ENCODE data around the gene AKR7A3.

The AKR7A3 gene

GRCh38 chr1:19327301-19327700 lies 38.7 kb upstream of the AKR7A3 start:
- H4K91ac ChIP-seq (ENCODE audit: low read length): no peak overlapping the region
- H2AK5ac ChIP-seq (ENCODE audit: low read length, severe bottlenecking): no peak overlapping the region
- H3K9me3 ChIP-seq (ENCODE audit: control insufficient read depth, low read length): no peaks in the 10 kb centered on the region
- no peak for DNase-seq
- H3K23ac ChIP-seq (ENCODE audit: low read length in 2 of 2): no peak overlapping the region
- no peaks in the 10 kb centered on the region for H3K4me1 ChIP-seq (ENCODE audit: control insufficient read depth, insufficient read depth, low read depth, low read length)
- H2BK12ac ChIP-seq (ENCODE audit: low read length in 2 of 2): no peak overlapping the region
- no peak overlapping the region for H2BK120ac ChIP-seq (ENCODE audit: low read depth, low read length)
- no peak overlapping the region for H3K18ac ChIP-seq (ENCODE audit: low read depth in 1 of 2, low read length in 2 of 2)
- no peak overlapping the region for H3K27ac ChIP-seq (ENCODE audit: low read length, poor library complexity, severe bottlenecking)
- H3K4me2 ChIP-seq (ENCODE audit: low read length, poor library complexity, severe bottlenecking): no peak overlapping the region
- H3K36me3 ChIP-seq (ENCODE audit: control insufficient read depth in 1 of 2, insufficient read depth in 2 of 2, low read depth in 1 of 2, low read length in 2 of 2): peaks cover 75 to 83% of the 10 kb centered on the region in 2 experiments
- 96% methylated on average over 16 of the region's 16 CpGs for WGBS
- H3K9ac ChIP-seq (ENCODE audit: low read length): no peak overlapping the region
- H3K79me1 ChIP-seq (replicated peaks; ENCODE audit: low read length, poor library complexity, severe bottlenecking): peaks cover 20% of the 10 kb centered on the region
- H3K14ac ChIP-seq (ENCODE audit: low read length in 2 of 2): no peak overlapping the region
- no peak overlapping the region for H3K4ac ChIP-seq (ENCODE audit: low read depth in 1 of 2, low read length in 2 of 2)
- H3K27me3 ChIP-seq (ENCODE audit: control insufficient read depth in 1 of 2, insufficient read depth in 1 of 2, low read length in 2 of 2): no peaks in the 10 kb centered on the region
- H2BK5ac ChIP-seq (ENCODE audit: low read depth, low read length, poor library complexity, severe bottlenecking): no peak overlapping the region
- no peak overlapping the region for H3K4me3 ChIP-seq (ENCODE audit: insufficient read depth in 1 of 2, low read depth in 1 of 2, low read length in 2 of 2)
- no peak overlapping the region for H2BK15ac ChIP-seq (ENCODE audit: low read depth, poor library complexity, severe bottlenecking)
- no peak overlapping the region for H4K8ac ChIP-seq (ENCODE audit: low read length)
- H2AFZ ChIP-seq (ENCODE audit: low read depth, low read length): no peak overlapping the region

GRCh38 chr1:19326748-19327065 lies 38.1 kb upstream of the AKR7A3 start:
- WGBS: 91% methylated on average over 6 of the region's 6 CpGs
- no peak overlapping the region for H3K9ac ChIP-seq (ENCODE audit: low read length)
- H3K4me2 ChIP-seq (ENCODE audit: low read length, poor library complexity, severe bottlenecking): no peak overlapping the region
- no peak overlapping the region for H3K14ac ChIP-seq (ENCODE audit: low read length in 2 of 2)
- no peaks in the 10 kb centered on the region for H3K27me3 ChIP-seq (ENCODE audit: control insufficient read depth in 1 of 2, insufficient read depth in 1 of 2, low read length in 2 of 2)
- no peak overlapping the region for H2BK5ac ChIP-seq (ENCODE audit: low read depth, low read length, poor library complexity, severe bottlenecking)
- peaks cover 80 to 85% of the 10 kb centered on the region in 2 experiments for H3K36me3 ChIP-seq (ENCODE audit: control insufficient read depth in 1 of 2, insufficient read depth in 2 of 2, low read depth in 1 of 2, low read length in 2 of 2)
- H3K4me1 ChIP-seq (ENCODE audit: control insufficient read depth, insufficient read depth, low read depth, low read length): no peaks in the 10 kb centered on the region
- H2BK12ac ChIP-seq (ENCODE audit: low read length in 2 of 2): no peak overlapping the region
- no peak overlapping the region for H3K4me3 ChIP-seq (ENCODE audit: insufficient read depth in 1 of 2, low read depth in 1 of 2, low read length in 2 of 2)
- no peak for DNase-seq
- peaks cover 22% of the 10 kb centered on the region for H3K79me1 ChIP-seq (replicated peaks; ENCODE audit: low read length, poor library complexity, severe bottlenecking)
- H3K27ac ChIP-seq (ENCODE audit: low read length, poor library complexity, severe bottlenecking): no peak overlapping the region
- no peak overlapping the region for H3K18ac ChIP-seq (ENCODE audit: low read depth in 1 of 2, low read length in 2 of 2)
- H4K8ac ChIP-seq (ENCODE audit: low read length): no peak overlapping the region
- H2AFZ ChIP-seq (ENCODE audit: low read depth, low read length): no peak overlapping the region
- no peak overlapping the region for H4K91ac ChIP-seq (ENCODE audit: low read length)
- no peak overlapping the region for H2BK15ac ChIP-seq (ENCODE audit: low read depth, poor library complexity, severe bottlenecking)
- H2BK120ac ChIP-seq (ENCODE audit: low read depth, low read length): no peak overlapping the region
- H3K4ac ChIP-seq (ENCODE audit: low read depth in 1 of 2, low read length in 2 of 2): no peak overlapping the region
- H2AK5ac ChIP-seq (ENCODE audit: low read length, severe bottlenecking): no peak overlapping the region
- no peak overlapping the region for H3K23ac ChIP-seq (ENCODE audit: low read length in 2 of 2)
- no peaks in the 10 kb centered on the region for H3K9me3 ChIP-seq (ENCODE audit: control insufficient read depth, low read length)

- Histone ChIP-seq H2AFZ (ENCODE audit: low read depth, low read length) (no peak overlapping the region), H3K18ac (ENCODE audit: low read depth in 1 of 2, low read length in 2 of 2) (no peak overlapping the region), H3K4me1 (ENCODE audit: control insufficient read depth, insufficient read depth, low read depth, low read length) (no peaks in the 10 kb centered on the region), H3K27ac (ENCODE audit: low read length, poor library complexity, severe bottlenecking) (no peak overlapping the region), H2BK12ac (ENCODE audit: low read length in 2 of 2) (no peak overlapping the region), H3K4ac (ENCODE audit: low read depth in 1 of 2, low read length in 2 of 2) (no peak overlapping the region), H3K9me3 (ENCODE audit: control insufficient read depth, low read length) (no peaks in the 10 kb centered on the region), H4K91ac (ENCODE audit: low read length) (peak overlapping the region; percentile 67), H2BK120ac (ENCODE audit: low read depth, low read length) (no peak overlapping the region), H3K36me3 (ENCODE audit: control insufficient read depth in 1 of 2, insufficient read depth in 2 of 2, low read depth in 1 of 2, low read length in 2 of 2) (peaks cover 80 to 85% of the 10 kb centered on the region in 2 experiments), H2AK5ac (ENCODE audit: low read length, severe bottlenecking) (no peak overlapping the region), H3K14ac (ENCODE audit: low read length in 2 of 2) (no peak overlapping the region), H3K9ac (ENCODE audit: low read length) (no peak overlapping the region), H3K4me3 (ENCODE audit: insufficient read depth in 1 of 2, low read depth in 1 of 2, low read length in 2 of 2) (no peak overlapping the region), H3K4me2 (ENCODE audit: low read length, poor library complexity, severe bottlenecking) (no peak overlapping the region), H4K8ac (ENCODE audit: low read length) (no peak overlapping the region), H2BK5ac (ENCODE audit: low read depth, low read length, poor library complexity, severe bottlenecking) (no peak overlapping the region), H2BK15ac (ENCODE audit: low read depth, poor library complexity, severe bottlenecking) (no peak overlapping the region), H3K79me1 (replicated peaks; ENCODE audit: low read length, poor library complexity, severe bottlenecking) (peaks cover 24% of the 10 kb centered on the region), H3K27me3 (ENCODE audit: control insufficient read depth in 1 of 2, insufficient read depth in 1 of 2, low read length in 2 of 2) (no peaks in the 10 kb centered on the region), H3K23ac (ENCODE audit: low read length in 2 of 2) (no peak overlapping the region)
- DNase-seq: no peak
- 92% methylated on average over 27 of the region's 32 CpGs for WGBS
Observed at GRCh38 chr1:19325958-19326747, 37.6 kb upstream of the AKR7A3 start.

GRCh38 chr1:19325368-19325957 lies 36.9 kb upstream of the AKR7A3 start:
- no peak overlapping the region for H4K91ac ChIP-seq (ENCODE audit: low read length)
- H2BK120ac ChIP-seq (ENCODE audit: low read depth, low read length): no peak overlapping the region
- no peak overlapping the region for H2AK5ac ChIP-seq (ENCODE audit: low read length, severe bottlenecking)
- H3K18ac ChIP-seq (ENCODE audit: low read depth in 1 of 2, low read length in 2 of 2): no peak overlapping the region
- no peaks in the 10 kb centered on the region for H3K4me1 ChIP-seq (ENCODE audit: control insufficient read depth, insufficient read depth, low read depth, low read length)
- H2BK12ac ChIP-seq (ENCODE audit: low read length in 2 of 2): no peak overlapping the region
- peaks cover 76 to 86% of the 10 kb centered on the region in 2 experiments for H3K36me3 ChIP-seq (ENCODE audit: control insufficient read depth in 1 of 2, insufficient read depth in 2 of 2, low read depth in 1 of 2, low read length in 2 of 2)
- H3K27me3 ChIP-seq (ENCODE audit: control insufficient read depth in 1 of 2, insufficient read depth in 1 of 2, low read length in 2 of 2): no peaks in the 10 kb centered on the region
- H3K9me3 ChIP-seq (ENCODE audit: control insufficient read depth, low read length): no peaks in the 10 kb centered on the region
- H3K23ac ChIP-seq (ENCODE audit: low read length in 2 of 2): no peak overlapping the region
- peaks cover 25% of the 10 kb centered on the region for H3K79me1 ChIP-seq (replicated peaks; ENCODE audit: low read length, poor library complexity, severe bottlenecking)
- H3K9ac ChIP-seq (ENCODE audit: low read length): no peak overlapping the region
- no peak overlapping the region for H3K4ac ChIP-seq (ENCODE audit: low read depth in 1 of 2, low read length in 2 of 2)
- 95% methylated on average over 18 of the region's 19 CpGs for WGBS
- no peak overlapping the region for H4K8ac ChIP-seq (ENCODE audit: low read length)
- no peak overlapping the region for H3K4me2 ChIP-seq (ENCODE audit: low read length, poor library complexity, severe bottlenecking)
- H3K4me3 ChIP-seq (ENCODE audit: insufficient read depth in 1 of 2, low read depth in 1 of 2, low read length in 2 of 2): no peak overlapping the region
- no peak overlapping the region for H2AFZ ChIP-seq (ENCODE audit: low read depth, low read length)
- no peak overlapping the region for H2BK5ac ChIP-seq (ENCODE audit: low read depth, low read length, poor library complexity, severe bottlenecking)
- DNase-seq: no peak
- no peak overlapping the region for H3K27ac ChIP-seq (ENCODE audit: low read length, poor library complexity, severe bottlenecking)
- no peak overlapping the region for H3K14ac ChIP-seq (ENCODE audit: low read length in 2 of 2)
- no peak overlapping the region for H2BK15ac ChIP-seq (ENCODE audit: low read depth, poor library complexity, severe bottlenecking)
